ENCODE data around the gene THBS4. TPM values are rescaled to one million over a fixed set of nuclear protein-coding genes. Genes with fewer than 3 reads are reported as not detected.

THBS4 gene
- total and polyA plus RNA-seq, 10 of the 15 experiments (the other 5 are each of a cell fraction or from before 2014, with no cell fraction given) = 0.31 to 1.7 (median 0.75) TPM

DNA sequence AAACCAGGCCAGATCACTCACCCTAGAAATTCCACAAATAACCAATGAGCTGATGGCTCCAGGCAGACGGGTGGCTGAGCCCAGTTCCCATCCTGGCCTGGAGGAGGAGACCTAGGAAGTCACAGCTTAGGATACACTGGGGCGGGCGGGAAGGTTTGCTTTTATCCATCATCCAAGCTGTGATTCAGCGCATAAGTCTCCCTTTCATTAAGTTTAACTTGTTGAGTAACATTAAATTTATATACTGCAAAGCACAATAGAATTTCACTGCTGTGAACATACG is 55.7 kb downstream of the THBS4 start:
- WGBS (ENCODE audit: insufficient coverage, insufficient replicate concordance, low lambda C conversion rate, missing lambda C conversion rate) = 69% methylated on average over 5 of the region's 5 CpGs
- BruUV-seq (replicated peaks) = no TSS peak
- Histone ChIP-seq H3K9me3 (replicated peaks; ENCODE audit: control insufficient read depth, insufficient read depth, low read length) (no peaks in the 10 kb centered on the region), H3K27me3 (replicated peaks in 1 of 2; ENCODE audit: control insufficient read depth in 2 of 2, insufficient read depth in 2 of 2, low read length in 1 of 2) (no peaks in the 10 kb centered on the region), H4K20me1 (ENCODE audit: control insufficient read depth, insufficient read depth) (no peaks in the 10 kb centered on the region), H3K79me2 (ENCODE audit: control insufficient read depth, insufficient read depth, low read length) (no peaks in the 10 kb centered on the region), H3K4me1 (ENCODE audit: control insufficient read depth, insufficient read depth, low read length) (no peaks in the 10 kb centered on the region), H3K27ac (ENCODE audit: control insufficient read depth, insufficient read depth) (no peak overlapping the region), H3K4me2 (ENCODE audit: control insufficient read depth, insufficient read depth) (no peak overlapping the region), H2AFZ (ENCODE audit: control insufficient read depth, low read depth, low read length) (no peak overlapping the region), H3K4me3 (no peak overlapping the region), H3K36me3 (ENCODE audit: control insufficient read depth in 2 of 2, insufficient read depth in 2 of 2, low read length in 1 of 2) (no peaks in the 10 kb centered on the region), H3K9ac (ENCODE audit: control insufficient read depth, insufficient read depth, low read length) (no peak overlapping the region)
- FAIRE-seq (no peak), ATAC-seq (no peak), DNase-seq (ENCODE audit: low read depth, low spot score) (no peak)
- TF ChIP-seq ATF7 (IDR thresholded peaks at IDR 0.05; ENCODE audit: low read depth) (no peak), E2F8 (IDR thresholded peaks at IDR 0.05; ENCODE audit: low read depth, partially characterized antibody) (no peak), ZBED1 (IDR thresholded peaks at IDR 0.05; ENCODE audit: borderline replicate concordance) (no peak)
- ChIA-PET CTCF (interaction anchor here (0.6 to 12.7 kb wide), 12 partner anchors 9 to 579 kb away, joined by 3 to 230 read pairs (median 8); no protein-coding TSS in a partner anchor), RAD21 (ENCODE audit: unreplicated experiment) (interaction anchor here (1.1 to 9.8 kb wide), 10 partner anchors 35 to 241 kb away, joined by 3 to 205 read pairs (median 8); partner anchors contain the start of gene SERINC5), SMC1A (ENCODE audit: uncharacterized antibody, unreplicated experiment) (interaction anchor here (1.1 to 6.0 kb wide), 10 partner anchors 10 to 578 kb away, joined by 3 to 146 read pairs (median 7); no protein-coding TSS in a partner anchor), POLR2A (interaction anchor here (1.3 kb wide), 1 partner anchor 184 kb away, joined by 8 read pairs; no protein-coding TSS in a partner anchor)
- in situ Hi-C loops (cut with MboI) (loop anchor here (5.0 kb wide), 2 partner anchors 206 to 581 kb away; no protein-coding TSS in a partner anchor), intact Hi-C loops (cut with micrococcal nuclease; ENCODE audit: unreplicated experiment) (loop anchor here (1.0 to 10.0 kb wide), 6 partner anchors 36 to 581 kb away; partner anchors contain the start of genes FAM151B and SERINC5)

All from GM12878 (cell line).